Measurements from ENCODE around the gene WDFY3.
"Not testable (repeated sequence)": the region's sequence is repeated elsewhere in the genome, so short reads cannot be mapped to it uniquely, and the experiment has no call there.

WDFY3 gene

GRCh38 chr4:84699001-84699671 lies 267.4 kb downstream of the WDFY3 start:
- no peak for DNase-seq

DNA sequence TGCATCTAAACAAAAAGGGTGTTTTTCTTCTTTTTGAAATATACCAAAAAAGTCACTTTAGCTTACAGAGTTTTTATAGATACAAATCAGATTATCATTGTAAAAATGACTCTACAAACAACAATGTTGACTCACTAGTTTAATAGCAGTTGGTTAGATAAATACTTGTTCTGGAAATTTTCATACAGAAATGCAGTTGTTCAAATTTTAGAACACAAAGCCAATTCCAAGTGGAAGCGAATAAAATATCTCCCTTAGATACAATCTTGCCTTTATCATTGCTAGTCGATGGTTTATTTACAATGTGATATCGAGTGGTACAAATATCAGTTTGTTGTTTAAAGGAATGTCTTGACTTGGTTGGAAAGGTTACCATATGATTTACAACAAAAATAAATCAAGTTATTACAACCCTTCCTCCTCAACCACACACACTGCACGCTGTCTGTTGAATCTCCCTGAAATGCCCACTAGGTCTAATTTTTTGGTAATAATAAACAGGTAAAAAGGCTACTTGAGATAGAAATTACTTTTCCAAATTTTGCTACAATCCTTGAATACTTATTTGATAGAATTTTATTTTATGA lies 268.8 kb downstream of the WDFY3 start:
- no peak for DNase-seq

DNA sequence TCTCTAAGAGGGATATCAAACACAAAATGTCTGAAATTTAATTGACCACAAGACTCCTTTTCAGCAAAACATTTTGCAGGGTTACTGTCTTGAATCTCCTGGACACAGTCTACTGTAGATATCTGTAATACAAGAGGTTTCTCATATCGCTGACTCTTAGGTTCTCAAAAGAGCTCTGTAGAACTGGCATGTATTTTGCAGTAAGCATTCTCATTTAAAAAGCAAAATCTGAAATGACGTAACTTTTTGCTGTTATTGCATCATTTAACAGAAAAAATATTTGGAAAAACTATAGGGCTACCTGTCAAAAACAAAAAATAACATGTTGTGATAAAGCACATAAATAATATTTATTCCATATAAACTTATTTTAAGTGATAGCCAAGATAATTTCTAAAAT lies 269.3 kb downstream of the WDFY3 start:
- no peak for DNase-seq

DNA sequence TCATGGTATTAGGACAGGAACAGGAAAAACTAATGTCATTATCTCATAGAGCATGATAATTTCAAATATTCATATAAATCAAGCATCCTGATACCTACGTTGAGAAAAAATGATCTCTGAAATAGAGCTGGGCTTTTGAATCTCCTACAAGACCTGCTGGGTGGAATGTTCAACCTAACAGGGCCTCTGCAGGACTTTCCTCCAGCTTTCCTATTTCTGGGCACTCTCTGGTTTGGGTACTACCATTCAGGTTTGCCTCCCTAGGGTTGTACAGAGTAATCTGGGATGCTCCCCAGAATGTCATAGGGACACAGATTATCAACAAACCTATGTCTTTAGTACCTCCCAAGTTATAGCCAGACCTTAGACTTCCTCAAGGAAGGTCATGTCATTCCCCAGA lies 274.7 kb downstream of the WDFY3 start:
- no peak for DNase-seq

DNA sequence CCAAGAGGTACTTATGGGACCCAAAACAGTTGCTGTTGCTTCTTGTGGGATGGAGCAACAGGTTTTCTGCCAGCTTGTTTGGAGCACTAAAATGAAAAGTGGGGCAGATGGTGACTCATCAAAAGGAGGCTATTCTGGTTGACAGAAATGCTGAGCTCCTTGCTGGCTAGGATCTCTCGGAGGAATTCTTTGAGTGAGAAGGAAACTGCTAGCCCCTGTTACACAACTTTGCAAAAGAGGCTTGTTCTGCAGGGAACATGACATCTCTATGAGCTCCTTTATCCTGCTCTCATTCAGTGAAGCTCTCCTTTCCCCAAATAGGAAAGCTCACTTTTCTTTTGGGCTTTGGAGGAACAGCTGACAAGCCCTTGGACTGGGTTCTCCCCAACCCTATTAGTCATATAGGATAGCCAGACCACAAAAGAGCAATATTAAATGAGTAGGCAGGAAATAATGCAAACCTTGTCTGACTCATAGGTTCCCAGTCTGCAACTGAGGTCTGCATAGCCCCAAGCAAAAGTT lies 275.3 kb downstream of the WDFY3 start:
- no peak for DNase-seq

- DNase-seq: no peak
Measured at GRCh38 chr4:84690481-84690880, 276.0 kb downstream of the WDFY3 start.

- no peak for DNase-seq
Measured at GRCh38 chr4:84689197-84689596, 277.3 kb downstream of the WDFY3 start.

GRCh38 chr4:84688605-84689004 lies 277.9 kb downstream of the WDFY3 start:
- DNase-seq: no peak

DNA sequence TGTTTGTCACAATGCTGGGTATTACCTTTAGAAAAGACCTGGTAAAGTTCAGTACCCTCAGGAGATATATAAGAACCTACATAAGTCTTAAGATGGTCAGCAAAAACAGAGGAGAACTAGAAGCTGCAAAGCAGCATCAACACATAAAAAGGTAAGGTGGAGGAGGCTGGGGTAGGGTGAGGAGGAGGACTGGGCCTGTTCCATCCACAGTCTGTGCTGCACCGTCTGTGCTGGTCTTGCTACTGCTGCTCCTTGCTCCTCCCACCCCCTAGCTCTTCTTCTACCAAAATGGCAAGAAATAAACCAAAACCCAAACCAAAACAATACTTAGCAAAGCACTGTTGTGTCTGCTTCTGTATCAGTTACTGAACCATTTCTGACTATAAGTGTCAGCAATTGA lies 281.4 kb downstream of the WDFY3 start:
- DNase-seq: no peak

GRCh38 chr4:84684361-84684760 lies 282.1 kb downstream of the WDFY3 start:
- DNase-seq: no peak

GRCh38 chr4:84683064-84683850 lies 283.2 kb downstream of the WDFY3 start:
- no peak for DNase-seq

DNA sequence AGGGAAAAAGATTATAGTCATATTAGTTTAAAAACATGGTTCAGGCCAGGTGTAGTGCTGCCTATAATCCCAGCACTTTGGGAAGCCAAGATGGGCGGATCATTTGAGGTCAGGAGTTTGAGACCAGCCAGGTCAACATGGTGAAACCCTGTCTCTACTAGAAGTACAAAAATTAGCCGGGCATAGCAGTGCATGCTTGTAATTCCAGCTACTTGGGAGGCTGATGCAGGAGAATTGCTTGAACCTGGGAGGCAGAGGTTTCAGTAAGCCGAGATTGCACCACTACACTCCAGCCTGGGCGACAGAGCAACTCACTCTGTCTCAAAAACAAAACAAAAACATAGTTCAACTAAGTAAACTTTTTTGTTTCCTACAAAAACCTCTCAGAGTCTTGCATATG lies 283.8 kb downstream of the WDFY3 start:
- DNase-seq: not testable (repeated sequence)

GRCh38 chr4:84681486-84682274 lies 284.8 kb downstream of the WDFY3 start:
- DNase-seq: no peak

- DNase-seq: no peak
Measured at GRCh38 chr4:84680956-84681355, 285.5 kb downstream of the WDFY3 start.

DNA sequence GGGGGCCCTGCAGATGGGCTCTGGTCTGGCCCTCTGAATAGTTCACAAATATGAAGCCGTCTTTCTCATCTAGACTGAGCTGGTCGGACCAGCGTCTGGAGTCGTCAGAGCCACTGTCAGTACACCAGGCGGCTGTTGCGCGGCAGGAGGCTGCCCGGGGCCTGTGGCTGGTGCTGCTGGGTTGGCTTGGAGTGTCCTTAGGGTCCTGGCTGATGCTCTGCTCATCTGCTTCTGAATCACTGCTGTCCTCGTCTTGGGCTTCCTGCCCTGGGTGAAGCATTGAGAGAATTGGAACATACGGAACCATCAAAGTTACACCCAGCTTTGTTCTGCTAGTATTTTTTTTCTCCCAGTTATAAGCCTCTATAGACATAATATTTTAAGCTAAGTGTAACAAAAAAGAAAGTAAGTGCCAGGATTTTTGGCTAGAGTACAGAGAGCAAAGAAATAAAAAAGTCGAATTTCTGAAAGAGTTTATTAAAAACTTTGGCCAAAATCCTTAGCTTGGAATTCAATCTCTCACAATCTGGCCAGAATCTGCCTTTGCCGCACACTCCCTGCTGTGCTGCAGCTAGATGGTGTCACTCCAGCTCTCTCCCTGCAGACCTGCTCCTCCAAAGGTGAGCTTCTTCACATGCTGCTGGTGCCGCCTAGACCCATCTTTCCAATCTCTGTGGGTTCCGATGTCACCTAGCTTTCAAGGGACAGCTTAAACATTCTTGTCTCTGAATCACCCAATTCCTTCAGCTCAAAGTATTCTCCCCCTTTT lies 287.3 kb downstream of the WDFY3 start:
- no peak for DNase-seq

- no peak for DNase-seq
Measured at GRCh38 chr4:84677995-84678394, 288.5 kb downstream of the WDFY3 start.

DNA sequence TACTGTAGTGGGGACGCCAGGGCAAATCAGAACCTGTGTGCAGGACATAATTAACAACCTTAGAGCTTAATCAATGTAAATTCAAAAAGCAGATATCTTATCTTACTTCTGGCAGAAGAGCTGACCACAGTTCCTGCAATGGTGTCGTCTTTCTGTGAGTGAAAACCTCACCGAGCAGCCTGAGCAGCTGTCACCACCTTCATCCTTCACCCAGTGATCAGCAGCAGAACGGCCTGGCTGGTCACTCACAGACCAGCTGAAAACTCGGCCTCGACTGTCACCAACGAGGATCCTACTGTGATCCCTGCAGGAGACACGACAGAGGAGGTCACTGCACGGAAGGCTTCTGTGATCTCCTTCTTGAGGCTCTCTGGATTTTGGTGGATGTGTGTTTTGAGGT lies 289.4 kb downstream of the WDFY3 start:
- no peak for DNase-seq

DNA sequence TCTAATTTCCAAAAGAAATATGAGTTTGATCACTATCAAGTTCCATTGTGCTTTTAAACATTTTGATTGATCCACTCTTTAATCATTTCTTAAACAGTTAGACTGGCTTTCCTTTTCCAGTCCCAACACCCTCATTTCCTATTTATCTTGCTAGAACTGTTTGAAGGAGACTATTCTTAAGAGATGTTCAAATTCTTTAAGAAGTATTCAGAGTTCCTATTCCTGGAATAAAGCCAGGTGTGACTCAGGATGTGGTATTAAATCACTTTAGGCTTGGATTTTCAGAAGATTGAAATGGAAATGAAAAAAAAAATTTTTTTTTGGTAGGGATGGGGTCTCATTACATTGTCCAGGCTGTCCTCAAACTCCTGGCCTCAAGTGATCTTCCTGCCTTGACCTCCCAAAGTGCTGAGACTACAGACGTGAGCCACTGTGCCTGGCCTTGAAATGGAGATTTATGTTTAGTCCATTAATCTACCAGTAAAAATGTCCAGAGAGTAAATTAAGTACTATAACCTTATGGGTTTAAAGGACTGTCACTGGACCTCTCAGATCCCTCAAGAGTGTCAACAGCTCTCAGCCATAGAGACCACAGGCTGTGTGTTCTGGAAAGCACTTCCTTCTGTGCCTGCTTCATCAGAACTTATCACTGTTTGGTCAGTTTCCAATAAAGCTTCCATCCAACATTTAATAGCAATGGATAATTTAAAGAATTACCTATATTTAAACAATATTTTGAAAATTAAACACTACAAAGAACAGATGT lies 292.8 kb downstream of the WDFY3 start:
- DNase-seq: no peak

GRCh38 chr4:84672177-84672576 lies 294.3 kb downstream of the WDFY3 start:
- no peak for DNase-seq

GRCh38 chr4:84669201-84669600 lies 297.3 kb downstream of the WDFY3 start:
- DNase-seq: no peak

- no peak for DNase-seq
Measured at GRCh38 chr4:84666439-84666838, 300.1 kb downstream of the WDFY3 start.

GRCh38 chr4:84664767-84665166 lies 301.7 kb downstream of the WDFY3 start:
- not testable (repeated sequence) for DNase-seq

Data from stimulated activated CD4-positive, alpha-beta T cell treated with anti-CD3 and anti-CD28 coated beads, Interleukin-4, amount 100 ng/mL, for 24 hours (primary cell).